Choroid plexus epithelial cell (primary cell): ENCODE results near the gene DNAJB7.

ENCODE experiments used
- DNase-seq: peaks from one replicate; pipeline ENCODE4 v3.0.0-alpha.2; 2010; ENCODE audit warnings: low read depth
- H3K4me3 ChIP-seq: 2 replicates; pipeline ENCODE4 v1.5.1; 2011; ENCODE audit warnings: low read depth, mild to moderate bottlenecking, control low read depth, low read length, moderate library complexity
- TF ChIP-seq, protein P1 (sequence below): conservative IDR thresholded peaks from 2 replicates; pipeline ENCODE4 v1.5.1; 2011; ENCODE audit warnings: low read depth, mild to moderate bottlenecking, control low read depth, inconsistent platforms, low read length, moderate library complexity

The DNAJB7 gene

GRCh38 chr22:40862013-40862412 lies at the start of gene DNAJB7:
TSS of gene DNAJB7 (minus strand) at chr22:40862113. CDS start at chr22:40861994, 119 bp downstream.
- no peak for DNase-seq
- TF ChIP-seq, protein P1, sequence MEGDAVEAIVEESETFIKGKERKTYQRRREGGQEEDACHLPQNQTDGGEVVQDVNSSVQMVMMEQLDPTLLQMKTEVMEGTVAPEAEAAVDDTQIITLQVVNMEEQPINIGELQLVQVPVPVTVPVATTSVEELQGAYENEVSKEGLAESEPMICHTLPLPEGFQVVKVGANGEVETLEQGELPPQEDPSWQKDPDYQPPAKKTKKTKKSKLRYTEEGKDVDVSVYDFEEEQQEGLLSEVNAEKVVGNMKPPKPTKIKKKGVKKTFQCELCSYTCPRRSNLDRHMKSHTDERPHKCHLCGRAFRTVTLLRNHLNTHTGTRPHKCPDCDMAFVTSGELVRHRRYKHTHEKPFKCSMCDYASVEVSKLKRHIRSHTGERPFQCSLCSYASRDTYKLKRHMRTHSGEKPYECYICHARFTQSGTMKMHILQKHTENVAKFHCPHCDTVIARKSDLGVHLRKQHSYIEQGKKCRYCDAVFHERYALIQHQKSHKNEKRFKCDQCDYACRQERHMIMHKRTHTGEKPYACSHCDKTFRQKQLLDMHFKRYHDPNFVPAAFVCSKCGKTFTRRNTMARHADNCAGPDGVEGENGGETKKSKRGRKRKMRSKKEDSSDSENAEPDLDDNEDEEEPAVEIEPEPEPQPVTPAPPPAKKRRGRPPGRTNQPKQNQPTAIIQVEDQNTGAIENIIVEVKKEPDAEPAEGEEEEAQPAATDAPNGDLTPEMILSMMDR = no peak
- H3K4me3 ChIP-seq = no peak within 1 kb of the TSS

GRCh38 chr22:40908895-40909294 lies 47.0 kb upstream of the DNAJB7 start:
- TF ChIP-seq, protein P1 = no peak
- no peak for DNase-seq
- H3K4me3 ChIP-seq = no peak overlapping the region

DNA sequence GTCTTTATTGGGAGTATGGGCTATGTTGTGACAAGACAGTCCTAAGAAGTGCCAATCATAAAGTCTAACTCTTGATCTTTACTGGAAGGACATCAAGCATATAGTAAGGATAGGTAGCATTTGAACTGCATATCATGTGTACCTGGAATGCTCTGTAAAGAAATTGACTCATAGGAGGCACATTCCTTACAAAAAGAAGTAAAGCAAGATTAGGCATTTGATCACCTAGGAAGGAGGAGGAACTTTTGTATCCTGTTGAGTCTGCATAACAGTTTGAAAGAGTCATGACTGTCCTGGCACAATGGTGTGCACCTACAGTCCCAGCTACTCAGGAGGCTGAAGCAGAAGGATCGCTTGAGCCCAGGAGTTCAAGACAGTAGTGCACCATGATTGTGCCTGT lies 42.2 kb upstream of the DNAJB7 start:
- no peak overlapping the region for H3K4me3 ChIP-seq
- DNase-seq = no peak
- TF ChIP-seq, protein P1 = no peak

DNA sequence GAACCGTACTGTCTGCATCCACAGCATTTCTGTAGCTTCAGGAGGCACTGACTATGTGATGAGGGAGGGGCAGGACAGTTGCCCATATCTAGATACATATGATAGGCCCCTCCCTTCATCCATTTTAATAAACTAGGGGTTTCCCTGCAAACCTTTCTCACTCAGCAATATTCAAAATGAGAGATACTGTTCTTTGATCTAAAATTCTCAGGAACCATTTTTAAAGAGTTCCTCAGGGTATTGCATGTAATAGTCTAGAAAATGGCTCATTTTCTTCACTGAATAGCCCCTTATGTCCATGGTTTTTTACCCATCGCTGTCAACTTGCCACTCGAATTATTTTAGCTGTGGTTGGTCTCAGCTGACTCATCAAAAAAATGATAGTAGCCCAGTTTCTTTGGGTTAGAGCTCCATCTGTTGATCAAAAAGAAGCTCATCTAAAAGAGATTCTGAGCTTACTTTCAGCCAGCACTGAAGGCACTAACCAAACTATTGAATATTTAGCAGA lies 37.0 kb upstream of the DNAJB7 start:
- TF ChIP-seq, protein P1 = peak; percentile 69
- peak; percentile 80 for DNase-seq
- no peak overlapping the region for H3K4me3 ChIP-seq

- TF ChIP-seq, protein P1 = no peak
- no peak overlapping the region for H3K4me3 ChIP-seq
- no peak for DNase-seq
Measured at GRCh38 chr22:40894417-40894816, 32.5 kb upstream of the DNAJB7 start.

DNA sequence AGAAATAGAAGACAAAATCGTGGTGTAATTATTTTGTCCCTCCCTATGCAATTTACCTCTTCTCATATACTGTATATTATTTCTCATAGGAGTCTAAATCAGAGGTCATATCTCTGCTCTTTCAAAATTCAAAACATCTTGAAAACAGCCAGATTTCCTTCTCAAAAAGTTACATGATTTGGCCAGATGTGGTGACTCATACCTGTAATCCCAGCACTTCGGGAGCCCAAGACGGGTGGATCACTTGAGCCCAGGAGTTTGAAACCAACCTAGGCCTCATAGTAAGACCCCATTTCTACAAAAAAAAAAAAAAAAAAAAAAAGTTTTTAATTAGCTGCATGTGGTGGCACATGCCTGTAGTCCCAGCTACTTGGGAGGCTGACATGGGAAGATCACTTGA lies 29.0 kb upstream of the DNAJB7 start:
- peak; percentile 40 for DNase-seq
- TF ChIP-seq, protein P1 = no peak
- H3K4me3 ChIP-seq = no peak overlapping the region

DNA sequence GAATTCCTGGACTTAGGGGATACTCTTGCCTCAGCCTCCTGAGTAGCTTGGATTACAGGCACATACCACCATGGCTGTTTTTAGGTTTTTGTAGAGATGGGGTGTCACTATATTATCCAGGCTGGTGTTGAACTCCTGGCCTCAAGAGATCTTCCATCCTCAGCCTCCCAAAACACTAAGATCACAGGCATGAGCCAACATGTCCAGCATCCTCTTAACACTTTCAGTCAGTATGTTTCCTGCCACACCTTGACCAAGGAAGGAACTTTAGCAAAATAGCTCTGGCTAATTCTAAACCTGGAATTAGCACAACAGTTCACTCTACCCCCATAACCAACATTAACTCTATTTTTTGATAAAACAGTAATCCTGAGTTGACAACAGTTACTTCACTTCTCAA lies 27.2 kb upstream of the DNAJB7 start:
- DNase-seq = no peak
- no peak overlapping the region for H3K4me3 ChIP-seq
- TF ChIP-seq, protein P1 = no peak
